HEK293 (cell line): Measurements from ENCODE around the gene SNRNP40.

ENCODE experiments used
- SP2 ChIP-seq: fragments of 450-650 bp; formaldehyde crosslinking; IDR thresholded peaks from 2 replicates; pipeline ENCODE4 v1.5.1; 2016; ENCODE audit warnings: missing biosample characterization, missing genetic modification characterization
- ZBTB20 ChIP-seq: fragments of 450-650 bp; formaldehyde crosslinking; IDR thresholded peaks from 2 replicates; pipeline ENCODE4 v1.5.1; 2016; ENCODE audit warnings: missing biosample characterization, missing genetic modification characterization
- ZBTB21 ChIP-seq: fragments of 450-650 bp; formaldehyde crosslinking; IDR thresholded peaks from 2 replicates; pipeline ENCODE4 v1.5.1; 2017; ENCODE audit warnings: missing biosample characterization, missing genetic modification characterization
- TF ChIP-seq, protein P1 (sequence below): IDR thresholded peaks from 2 replicates; pipeline ENCODE4 v1.6.1; 2011; ENCODE audit warnings: mild to moderate bottlenecking, low read depth, low read length, borderline replicate concordance
- TF ChIP-seq, protein P2 (sequence below): fragments of 450-650 bp; formaldehyde crosslinking; IDR thresholded peaks from 2 replicates; pipeline ENCODE4 v1.5.1; 2016; ENCODE audit warnings: missing biosample characterization, missing genetic modification characterization
- TF ChIP-seq, protein P3 (sequence below): fragments of 450-650 bp; formaldehyde crosslinking; IDR thresholded peaks from 2 replicates; pipeline ENCODE4 v1.5.1; 2016; ENCODE audit warnings: missing biosample characterization, missing genetic modification characterization

DNA sequence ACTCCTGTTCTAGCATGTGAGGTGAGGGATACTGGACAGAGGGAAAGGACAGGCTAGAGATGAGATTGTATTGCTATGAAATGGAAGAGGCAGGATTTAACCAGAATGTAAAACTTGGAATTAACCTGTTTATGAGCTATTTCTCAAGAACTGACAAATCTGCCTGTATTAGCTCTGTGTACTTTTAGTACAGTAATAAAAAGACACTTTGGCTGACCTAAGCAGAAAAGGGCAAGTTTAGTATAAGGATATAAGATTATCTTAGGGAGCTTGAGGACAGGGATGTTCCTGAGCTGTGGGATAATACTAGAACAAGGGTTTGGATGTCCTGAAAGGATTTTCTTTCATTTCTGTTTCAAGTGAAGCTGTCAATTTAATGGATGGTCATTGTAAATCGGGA, 11.4 kb upstream of the SNRNP40 start:
- TF ChIP-seq ZBTB20 (no peak), ZBTB21 (tag by site-specific recombination) (no peak), SP2 (tag by site-specific recombination) (no peak)
- TF ChIP-seq, protein P1, sequence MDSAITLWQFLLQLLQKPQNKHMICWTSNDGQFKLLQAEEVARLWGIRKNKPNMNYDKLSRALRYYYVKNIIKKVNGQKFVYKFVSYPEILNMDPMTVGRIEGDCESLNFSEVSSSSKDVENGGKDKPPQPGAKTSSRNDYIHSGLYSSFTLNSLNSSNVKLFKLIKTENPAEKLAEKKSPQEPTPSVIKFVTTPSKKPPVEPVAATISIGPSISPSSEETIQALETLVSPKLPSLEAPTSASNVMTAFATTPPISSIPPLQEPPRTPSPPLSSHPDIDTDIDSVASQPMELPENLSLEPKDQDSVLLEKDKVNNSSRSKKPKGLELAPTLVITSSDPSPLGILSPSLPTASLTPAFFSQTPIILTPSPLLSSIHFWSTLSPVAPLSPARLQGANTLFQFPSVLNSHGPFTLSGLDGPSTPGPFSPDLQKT: no peak
- TF ChIP-seq, protein P2, sequence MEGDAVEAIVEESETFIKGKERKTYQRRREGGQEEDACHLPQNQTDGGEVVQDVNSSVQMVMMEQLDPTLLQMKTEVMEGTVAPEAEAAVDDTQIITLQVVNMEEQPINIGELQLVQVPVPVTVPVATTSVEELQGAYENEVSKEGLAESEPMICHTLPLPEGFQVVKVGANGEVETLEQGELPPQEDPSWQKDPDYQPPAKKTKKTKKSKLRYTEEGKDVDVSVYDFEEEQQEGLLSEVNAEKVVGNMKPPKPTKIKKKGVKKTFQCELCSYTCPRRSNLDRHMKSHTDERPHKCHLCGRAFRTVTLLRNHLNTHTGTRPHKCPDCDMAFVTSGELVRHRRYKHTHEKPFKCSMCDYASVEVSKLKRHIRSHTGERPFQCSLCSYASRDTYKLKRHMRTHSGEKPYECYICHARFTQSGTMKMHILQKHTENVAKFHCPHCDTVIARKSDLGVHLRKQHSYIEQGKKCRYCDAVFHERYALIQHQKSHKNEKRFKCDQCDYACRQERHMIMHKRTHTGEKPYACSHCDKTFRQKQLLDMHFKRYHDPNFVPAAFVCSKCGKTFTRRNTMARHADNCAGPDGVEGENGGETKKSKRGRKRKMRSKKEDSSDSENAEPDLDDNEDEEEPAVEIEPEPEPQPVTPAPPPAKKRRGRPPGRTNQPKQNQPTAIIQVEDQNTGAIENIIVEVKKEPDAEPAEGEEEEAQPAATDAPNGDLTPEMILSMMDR (tag by site-specific recombination): no peak
- TF ChIP-seq, protein P3, sequence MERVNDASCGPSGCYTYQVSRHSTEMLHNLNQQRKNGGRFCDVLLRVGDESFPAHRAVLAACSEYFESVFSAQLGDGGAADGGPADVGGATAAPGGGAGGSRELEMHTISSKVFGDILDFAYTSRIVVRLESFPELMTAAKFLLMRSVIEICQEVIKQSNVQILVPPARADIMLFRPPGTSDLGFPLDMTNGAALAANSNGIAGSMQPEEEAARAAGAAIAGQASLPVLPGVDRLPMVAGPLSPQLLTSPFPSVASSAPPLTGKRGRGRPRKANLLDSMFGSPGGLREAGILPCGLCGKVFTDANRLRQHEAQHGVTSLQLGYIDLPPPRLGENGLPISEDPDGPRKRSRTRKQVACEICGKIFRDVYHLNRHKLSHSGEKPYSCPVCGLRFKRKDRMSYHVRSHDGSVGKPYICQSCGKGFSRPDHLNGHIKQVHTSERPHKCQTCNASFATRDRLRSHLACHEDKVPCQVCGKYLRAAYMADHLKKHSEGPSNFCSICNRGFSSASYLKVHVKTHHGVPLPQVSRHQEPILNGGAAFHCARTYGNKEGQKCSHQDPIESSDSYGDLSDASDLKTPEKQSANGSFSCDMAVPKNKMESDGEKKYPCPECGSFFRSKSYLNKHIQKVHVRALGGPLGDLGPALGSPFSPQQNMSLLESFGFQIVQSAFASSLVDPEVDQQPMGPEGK (tag by site-specific recombination): no peak
